ENCODE results near the gene ENTPD8.

The ENTPD8 gene

DNA sequence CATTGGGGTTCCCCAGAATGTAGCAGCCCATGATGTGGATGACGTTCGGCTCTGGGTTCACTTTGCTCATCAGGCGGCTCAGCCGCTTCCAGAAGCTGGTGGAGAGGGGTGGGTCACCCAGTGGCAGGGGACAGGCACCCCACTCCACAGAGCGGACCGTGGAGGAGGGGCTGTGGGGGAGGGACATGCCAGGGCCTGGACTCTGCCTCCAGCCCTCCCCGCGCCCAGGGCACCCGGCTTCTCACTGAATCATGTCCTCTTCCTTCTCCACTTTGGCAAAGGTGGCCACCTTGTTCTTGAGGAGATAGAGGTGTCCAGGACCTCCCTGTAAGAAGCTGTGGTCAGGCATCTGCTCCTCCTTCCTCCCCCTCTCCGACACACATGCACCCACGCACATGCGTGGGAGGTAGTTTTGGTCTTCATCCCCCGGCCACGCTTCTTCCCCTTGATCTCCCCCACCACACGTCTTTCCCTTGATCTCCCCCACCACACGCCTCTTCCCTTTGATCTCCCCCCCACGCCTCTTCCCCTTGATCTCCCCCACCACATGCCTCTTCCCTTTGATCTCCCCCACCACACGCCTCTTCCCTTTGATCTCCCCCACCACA is 8.9 kb upstream of the ENTPD8 start:
- TF ChIP-seq ZNF274 (IDR thresholded peaks at IDR 0.05; ENCODE audit: low read depth, low read length) = no peak
- no peak overlapping the region for H3K4me3 ChIP-seq (ENCODE audit: low read length)

DNA sequence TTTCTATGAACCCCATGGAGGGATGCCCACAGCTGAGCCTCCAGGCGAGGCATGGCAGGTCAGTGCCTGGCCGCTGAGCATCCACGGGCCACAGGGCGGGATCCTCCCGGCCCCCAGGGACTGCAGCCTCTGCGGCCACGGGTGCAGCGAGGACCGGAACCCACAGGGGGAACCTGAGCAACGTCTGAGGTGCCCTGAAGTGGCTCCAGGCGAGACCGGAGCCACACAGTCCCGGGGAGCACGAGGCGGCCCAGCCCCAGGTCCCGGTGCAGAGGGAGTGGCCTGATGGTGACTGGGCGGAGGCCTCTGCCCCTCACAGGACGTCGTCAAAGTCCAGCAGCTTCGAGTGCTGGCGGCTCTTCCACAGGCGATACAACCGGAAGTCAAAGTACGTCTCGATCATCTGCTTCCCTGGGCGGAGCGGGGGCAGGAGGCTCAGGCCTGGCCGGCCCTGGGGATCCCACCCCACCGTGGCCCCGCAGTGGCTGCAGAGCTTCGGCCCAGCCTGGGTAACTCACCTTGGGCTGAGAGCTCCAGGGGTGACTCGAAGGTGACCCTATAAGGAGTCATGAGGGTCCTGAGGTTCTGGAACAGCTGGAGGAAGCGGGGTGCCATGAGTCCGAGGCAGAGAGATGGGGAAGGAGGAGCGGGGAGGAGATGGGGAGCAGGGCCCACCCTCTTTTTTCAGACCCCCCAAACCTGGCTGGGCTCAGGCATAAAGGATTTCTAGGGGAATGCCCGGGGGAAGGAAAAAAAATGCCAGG is 8.1 kb upstream of the ENTPD8 start:
- TF ChIP-seq ZNF274 (IDR thresholded peaks at IDR 0.05; ENCODE audit: low read depth, low read length) = no peak
- no peak overlapping the region for H3K4me3 ChIP-seq (ENCODE audit: low read length)

DNA sequence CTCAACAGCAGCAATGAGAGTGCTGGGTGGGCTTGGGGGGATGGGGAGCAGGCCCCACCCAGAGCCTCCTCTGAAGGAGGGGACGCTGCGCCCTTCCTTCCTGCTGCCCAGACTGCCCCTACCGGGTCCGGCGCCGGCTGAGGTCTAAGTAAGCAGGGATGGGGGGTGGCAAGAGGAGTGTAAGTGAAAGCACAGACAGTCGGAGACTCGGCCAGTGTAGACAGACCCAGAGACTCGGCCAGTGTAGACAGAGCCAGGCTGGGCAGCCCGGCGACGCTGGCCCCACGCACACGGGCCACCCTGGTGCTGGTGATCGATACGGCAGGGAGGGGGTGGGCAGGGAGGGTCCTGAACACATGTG is 7.4 kb upstream of the ENTPD8 start:
- no peak for TF ChIP-seq ZNF274 (IDR thresholded peaks at IDR 0.05; ENCODE audit: low read depth, low read length)

GRCh38 chr9:137447722-137448601 is 6.8 kb upstream of the ENTPD8 start:
- H3K4me3 ChIP-seq (ENCODE audit: low read length) = no peak overlapping the region
- TF ChIP-seq ZNF274 (IDR thresholded peaks at IDR 0.05; ENCODE audit: low read depth, low read length) = no peak

More for the DNA sequence above, 7.4 kb upstream of the ENTPD8 start:
- no peak overlapping the region for H3K4me3 ChIP-seq (ENCODE audit: low read length)

DNA sequence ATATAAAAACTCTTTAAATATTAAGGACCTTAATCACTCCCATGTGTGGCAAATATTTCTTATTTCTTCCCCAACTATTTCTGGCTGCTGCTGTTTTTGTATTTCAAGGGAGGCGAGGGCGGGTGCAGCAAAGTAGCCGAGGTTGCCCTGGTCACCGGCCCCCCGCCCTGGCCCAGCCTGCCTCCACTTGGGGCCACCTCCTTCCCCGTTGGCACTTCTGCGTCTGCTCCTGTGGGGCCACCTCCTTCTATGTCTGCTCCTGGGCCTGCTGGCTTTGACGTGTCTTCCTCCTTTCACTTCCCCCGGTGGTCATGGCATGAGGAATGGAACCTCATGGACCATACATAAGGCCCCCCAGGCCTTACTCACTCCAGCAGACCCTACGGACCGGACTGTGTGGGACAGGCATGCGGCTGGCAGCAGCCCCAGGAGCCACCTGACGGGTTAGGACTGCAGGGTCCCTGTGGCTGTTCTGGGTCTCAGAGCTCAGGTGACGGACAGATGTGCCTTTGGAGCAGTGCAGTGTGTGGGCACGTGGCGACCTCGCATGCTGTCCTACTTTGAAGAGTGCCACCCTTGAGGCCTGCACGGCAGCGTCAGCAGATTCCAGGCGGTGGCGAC is 5.8 kb upstream of the ENTPD8 start:
- no peak for TF ChIP-seq ZNF274 (IDR thresholded peaks at IDR 0.05; ENCODE audit: low read depth, low read length)
- H3K4me3 ChIP-seq (ENCODE audit: low read length) = no peak overlapping the region

DNA sequence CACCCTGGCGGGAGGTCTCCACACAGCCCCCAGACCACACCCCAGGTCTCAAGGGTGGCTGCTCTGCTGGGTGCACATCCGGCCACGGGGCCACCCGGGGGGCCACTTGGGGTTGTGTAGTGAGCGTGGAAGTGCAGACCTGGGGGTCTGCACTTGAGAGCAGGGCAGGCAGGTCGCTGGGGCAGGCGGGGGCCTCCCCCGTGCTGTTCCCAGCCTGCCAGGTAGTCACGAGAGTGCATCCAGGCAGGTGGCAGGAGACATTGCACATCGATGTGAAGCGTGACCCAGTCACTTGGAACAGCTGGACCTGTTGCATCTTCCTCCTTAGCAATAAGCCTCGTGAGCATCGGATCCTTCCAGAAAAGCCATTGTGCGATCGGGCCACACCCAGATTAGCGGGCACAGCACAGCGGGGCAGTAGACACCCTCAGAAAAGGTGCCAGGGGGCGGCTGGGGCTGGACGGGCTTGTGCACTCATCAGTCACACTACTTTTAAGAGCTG is 4.8 kb upstream of the ENTPD8 start:
- H3K4me3 ChIP-seq (ENCODE audit: low read length) = no peak overlapping the region
- TF ChIP-seq ZNF274 (IDR thresholded peaks at IDR 0.05; ENCODE audit: low read depth, low read length) = no peak

DNA sequence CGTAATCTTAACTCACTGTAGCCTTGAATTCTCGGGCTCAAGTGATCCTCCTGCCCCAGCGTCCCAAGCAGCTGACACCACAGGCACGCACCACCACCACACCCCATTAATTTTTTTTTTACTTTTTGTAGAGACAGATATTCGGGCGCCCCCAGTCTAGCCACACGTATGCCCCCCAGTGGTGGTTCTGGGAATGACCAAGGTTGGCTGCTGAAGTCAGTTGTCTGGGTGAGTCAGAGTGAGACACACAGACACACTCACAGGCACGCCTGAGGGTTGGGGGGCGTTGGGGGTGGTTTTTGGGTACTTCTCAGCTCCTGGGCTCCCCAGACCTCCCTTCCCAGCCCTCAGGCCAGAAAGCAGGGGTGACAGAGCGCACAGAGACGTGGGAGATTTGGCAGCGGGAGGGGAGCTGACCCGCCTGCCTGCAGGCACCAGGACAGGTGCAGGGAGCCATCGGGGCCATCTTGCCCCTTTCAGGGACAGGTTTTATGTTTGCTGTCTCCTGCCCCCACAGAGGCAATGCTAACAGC is 4.2 kb upstream of the ENTPD8 start:
- no peak overlapping the region for H3K4me3 ChIP-seq (ENCODE audit: low read length)
- TF ChIP-seq ZNF274 (IDR thresholded peaks at IDR 0.05; ENCODE audit: low read depth, low read length) = no peak

DNA sequence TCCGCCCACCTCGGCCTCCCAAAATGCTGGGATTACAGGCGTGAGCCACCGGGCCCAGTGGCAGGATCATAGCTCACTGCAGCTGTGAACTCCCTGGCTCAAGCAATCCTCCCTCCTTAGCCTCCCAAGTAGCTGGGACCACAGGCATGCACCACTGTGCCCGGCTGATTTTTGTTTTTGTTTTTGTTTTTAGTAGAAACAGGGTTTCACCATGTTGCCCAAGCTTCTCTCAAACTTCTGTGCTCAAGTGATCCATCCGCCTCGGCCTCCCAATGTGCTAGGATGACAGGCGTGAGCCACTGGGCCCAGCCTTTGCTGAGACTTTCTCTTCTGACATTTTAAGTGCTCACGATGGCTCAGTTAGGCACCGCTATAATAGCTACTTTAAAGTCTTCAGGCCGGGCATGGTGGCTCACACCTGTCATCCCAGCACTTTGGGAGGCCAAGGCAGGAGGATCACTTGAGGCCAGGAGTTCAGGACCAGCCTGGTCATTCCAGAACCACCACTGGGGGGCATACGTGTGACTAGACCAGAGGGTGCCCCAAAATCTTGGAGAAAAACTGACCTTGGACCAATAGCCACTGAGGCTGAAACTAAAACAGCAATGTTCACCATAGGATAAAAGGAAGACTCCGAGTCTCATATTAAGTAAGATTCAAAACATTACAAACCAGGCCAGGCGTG is 3.1 kb upstream of the ENTPD8 start:
- TF ChIP-seq ZNF274 (IDR thresholded peaks at IDR 0.05; ENCODE audit: low read depth, low read length) = no peak
- H3K4me3 ChIP-seq (ENCODE audit: low read length) = no peak overlapping the region

GRCh38 chr9:137441935-137442321 is 771 bp upstream of the ENTPD8 start:
- no peak overlapping the region for H3K4me3 ChIP-seq (ENCODE audit: low read length)
- no peak for TF ChIP-seq ZNF274 (IDR thresholded peaks at IDR 0.05; ENCODE audit: low read depth, low read length)

GRCh38 chr9:137439158-137439714 is 1.9 kb downstream of the ENTPD8 start:
- no peak for TF ChIP-seq ZNF274 (IDR thresholded peaks at IDR 0.05; ENCODE audit: low read depth, low read length)
- H3K4me3 ChIP-seq (ENCODE audit: low read length) = no peak overlapping the region

- no peak overlapping the region for H3K4me3 ChIP-seq (ENCODE audit: low read length)
Observed at GRCh38 chr9:137438591-137439157, 2.5 kb downstream of the ENTPD8 start.

GRCh38 chr9:137437691-137438590 is 3.2 kb downstream of the ENTPD8 start:
- no peak for TF ChIP-seq ZNF274 (IDR thresholded peaks at IDR 0.05; ENCODE audit: low read depth, low read length)
- no peak overlapping the region for H3K4me3 ChIP-seq (ENCODE audit: low read length)

More at GRCh38 chr9:137438591-137439157, 2.5 kb downstream of the ENTPD8 start:
- TF ChIP-seq ZNF274 (IDR thresholded peaks at IDR 0.05; ENCODE audit: low read depth, low read length) = no peak
